Kidney (tissue), 14 donors: ENCODE measurements around the gene C4A. TPM values are rescaled to one million over a fixed set of nuclear protein-coding genes. Genes with fewer than 3 reads are reported as not detected.
A peak's percentile ranks its signal among the peaks of the same experiment; 100 is the strongest.

Experiments used
- DNase-seq, 5 donors: peaks; one replicate each; pipeline ENCODE4 v3.0.0-alpha.2; 2013 to 2020
- FAIRE-seq: peaks from 2 replicates; lab custom pipeline; 2012; peaks lifted over from hg19 to GRCh38; lab: Jason Lieb, UNC
- H3K27ac ChIP-seq, 2 donors: one replicate each; pipeline ENCODE4 v1.7.0; 2013; ENCODE audit warnings: low read depth in 2 of 2, low read length in 2 of 2, inconsistent platforms in 1 of 2
- H3K27me3 ChIP-seq: one replicate; pipeline ENCODE4 v1.7.1; 2013; ENCODE audit warnings: low read length, inconsistent platforms; ENCODE audit not compliant: control insufficient read depth, insufficient read depth
- H3K36me3 ChIP-seq, 3 donors: one replicate each; pipeline versions ENCODE4 v1.7.0 to v1.7.1; 2013; ENCODE audit warnings: low read length in 3 of 3, control low read depth in 1 of 3, inconsistent platforms in 1 of 3; ENCODE audit not compliant: insufficient read depth in 3 of 3, control insufficient read depth in 2 of 3
- H3K4me1 ChIP-seq, 3 donors: one replicate each; pipeline versions ENCODE4 v1.7.0 to v1.7.1; 2013; ENCODE audit warnings: low read length in 3 of 3, inconsistent platforms in 1 of 3, low read depth in 1 of 3; ENCODE audit not compliant: control insufficient read depth in 2 of 3, insufficient read depth in 2 of 3
- H3K4me3 ChIP-seq, 3 donors: one replicate each; pipeline versions ENCODE4 v1.7.0 to v1.8.1; 2013; ENCODE audit warnings: low read length in 3 of 3, control low read depth in 1 of 3, inconsistent platforms in 1 of 3
- H3K9ac ChIP-seq, 3 donors: one replicate each; pipeline versions ENCODE4 v1.7.0 to v1.7.1; 2013; ENCODE audit warnings: low read length in 3 of 3, control low read depth in 1 of 3, inconsistent platforms in 1 of 3
- H3K9me3 ChIP-seq, 3 donors: one replicate each; pipeline versions ENCODE4 v1.7.0 to v1.7.1; 2013; ENCODE audit warnings: low read length in 3 of 3, control low read depth in 1 of 3, inconsistent platforms in 1 of 3; ENCODE audit not compliant: control insufficient read depth in 2 of 3, insufficient read depth in 1 of 3
- intact Hi-C: fragments of 100-400 bp; cut with DNase I; formaldehyde crosslinking; loops from one replicate; pipeline ENCODE4 v1.11.1; 2022
- polyA plus RNA-seq: library from polyadenylated mRNA; stranded (reverse); fragments of 350-450 nt; fragmentation: Illumina TruSeq; extraction: RNeasy Lipid Tissue Mini Kit (QIAGEN cat#74804); gene quantifications from one replicate; pipeline ENCODE4 v1.2.3, GENCODE V29; 2014; ENCODE audit warnings: low read depth, low replicate concordance; ENCODE audit not compliant: insufficient read depth
- total RNA-seq: library from RNA; stranded (reverse); fragmentation: NEBNext Ultra II Directional; extraction: Animal tissue kit (Norgen Biotek cat#: 25700); gene quantifications from one replicate; pipeline ENCODE4 v1.2.1, GENCODE V29; 2021
- TF ChIP-seq, protein P1 (sequence below): IDR thresholded peaks from 3 replicates; pipeline ENCODE4 v1.5.1; 2012; ENCODE audit warnings: mild to moderate bottlenecking, moderate library complexity, borderline replicate concordance; ENCODE audit not compliant: insufficient read depth; ENCODE audit errors: extremely low read depth
- donor health status: control.
- donor health status: control.
- donor health status: control.
- donor health status: control.
- donor health status: control.
- donor health status: DM: yes; HTN: yes; CAD: no.
- donor health status: Normal renal cell carcinoma (clear cell type).

Gene C4A
- total and polyA plus RNA-seq, 2 donors from 2014 or later, result 250 to 521 TPM

DNA sequence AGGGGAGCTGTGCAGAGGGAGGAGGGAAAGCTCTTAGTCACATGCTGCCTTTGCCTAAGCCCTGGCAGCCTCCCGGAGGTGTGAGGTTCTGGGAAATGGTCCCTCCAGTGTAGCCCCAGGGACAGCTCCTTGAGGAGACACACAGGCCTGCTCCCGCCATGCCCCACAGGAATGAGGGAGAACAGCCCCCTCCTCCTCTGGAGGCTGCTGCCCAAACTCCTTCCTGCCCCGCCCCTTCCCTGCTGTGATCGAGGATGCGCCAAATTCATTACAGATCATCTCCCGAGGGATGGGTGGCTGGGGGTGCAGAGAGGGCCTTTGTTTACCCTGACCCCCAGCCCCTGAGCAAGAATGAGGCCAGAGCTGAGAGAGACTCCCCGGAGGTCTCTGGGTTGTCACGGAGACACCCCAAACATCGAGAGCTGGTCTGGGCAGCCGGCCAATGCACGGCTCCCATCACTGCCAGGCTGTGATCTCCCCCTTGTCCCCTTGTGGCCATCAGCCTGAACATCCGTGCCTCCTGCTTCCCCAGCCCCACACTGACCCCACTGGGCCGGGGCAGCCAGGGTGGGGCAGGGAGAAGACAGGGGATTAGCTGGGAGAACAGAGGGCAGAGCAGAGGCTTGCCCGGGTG, 64.7 kb downstream of the C4A start:
- no peaks in the 10 kb centered on the region for H3K9me3 ChIP-seq
- H3K36me3 ChIP-seq, result no peaks in the 10 kb centered on the region
- H3K4me3 ChIP-seq, result no peak overlapping the region
- DNase-seq (peak in 2 of 5 donors; percentile 39 to 78), FAIRE-seq (no peak)
- TF ChIP-seq, protein P1, sequence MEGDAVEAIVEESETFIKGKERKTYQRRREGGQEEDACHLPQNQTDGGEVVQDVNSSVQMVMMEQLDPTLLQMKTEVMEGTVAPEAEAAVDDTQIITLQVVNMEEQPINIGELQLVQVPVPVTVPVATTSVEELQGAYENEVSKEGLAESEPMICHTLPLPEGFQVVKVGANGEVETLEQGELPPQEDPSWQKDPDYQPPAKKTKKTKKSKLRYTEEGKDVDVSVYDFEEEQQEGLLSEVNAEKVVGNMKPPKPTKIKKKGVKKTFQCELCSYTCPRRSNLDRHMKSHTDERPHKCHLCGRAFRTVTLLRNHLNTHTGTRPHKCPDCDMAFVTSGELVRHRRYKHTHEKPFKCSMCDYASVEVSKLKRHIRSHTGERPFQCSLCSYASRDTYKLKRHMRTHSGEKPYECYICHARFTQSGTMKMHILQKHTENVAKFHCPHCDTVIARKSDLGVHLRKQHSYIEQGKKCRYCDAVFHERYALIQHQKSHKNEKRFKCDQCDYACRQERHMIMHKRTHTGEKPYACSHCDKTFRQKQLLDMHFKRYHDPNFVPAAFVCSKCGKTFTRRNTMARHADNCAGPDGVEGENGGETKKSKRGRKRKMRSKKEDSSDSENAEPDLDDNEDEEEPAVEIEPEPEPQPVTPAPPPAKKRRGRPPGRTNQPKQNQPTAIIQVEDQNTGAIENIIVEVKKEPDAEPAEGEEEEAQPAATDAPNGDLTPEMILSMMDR, result no peak
- peaks cover 0 to 3% (median 0%) of the 10 kb centered on the region in 3 donors for H3K4me1 ChIP-seq
- intact Hi-C loops, result no loop called here
- no peaks in the 10 kb centered on the region for H3K27me3 ChIP-seq
- H3K27ac ChIP-seq, result no peak overlapping the region
- no peak overlapping the region for H3K9ac ChIP-seq

DNA sequence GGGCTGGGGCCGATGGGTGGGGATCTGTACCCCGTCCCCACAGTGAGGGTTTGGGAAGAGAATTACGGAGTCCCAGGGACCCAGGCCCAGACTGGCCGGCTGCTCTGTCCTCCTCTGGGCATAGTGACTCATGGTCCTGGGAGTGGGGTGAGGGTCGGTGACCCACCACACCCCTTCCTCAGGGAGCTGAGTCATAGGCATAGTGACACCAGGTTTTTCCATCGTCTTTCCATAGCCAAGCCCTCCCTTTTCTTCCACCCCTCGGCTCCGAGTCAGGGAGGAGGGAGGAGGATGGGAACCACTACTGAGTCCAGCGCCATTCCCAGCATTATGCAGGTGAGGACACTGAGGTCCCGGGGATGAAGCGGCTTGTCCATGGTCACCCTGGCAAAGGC, 65.2 kb downstream of the C4A start:
- Histone ChIP-seq H3K9ac (no peak overlapping the region), H3K9me3 (no peaks in the 10 kb centered on the region), H3K27ac (no peak overlapping the region), H3K36me3 (no peaks in the 10 kb centered on the region), H3K4me1 (peaks cover 0 to 3% (median 0%) of the 10 kb centered on the region in 3 donors), H3K4me3 (no peak overlapping the region), H3K27me3 (no peaks in the 10 kb centered on the region)
- FAIRE-seq (no peak), DNase-seq (peak in 2 of 5 donors; percentile 36 to 77)
- TF ChIP-seq, protein P1, result no peak
- intact Hi-C loops, result no loop called here

DNA sequence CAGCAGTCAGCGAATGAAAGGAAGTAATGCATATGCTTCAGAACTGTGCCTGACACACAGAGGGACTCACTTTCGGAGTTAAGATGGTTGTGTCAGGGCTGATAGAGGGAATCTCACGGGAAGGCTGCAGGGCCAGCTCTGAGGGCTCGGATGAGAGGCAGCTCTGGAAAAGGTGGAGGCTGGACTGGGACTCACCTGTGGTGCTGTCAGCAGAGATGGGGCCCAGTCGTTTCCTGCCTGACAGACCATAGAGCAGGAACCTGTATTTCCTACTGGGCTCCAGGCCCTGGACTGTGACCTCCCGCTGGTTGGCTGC, 65.6 kb downstream of the C4A start:
- intact Hi-C loops, result no loop called here
- Histone ChIP-seq H3K27me3 (no peaks in the 10 kb centered on the region), H3K4me1 (peaks cover 0 to 3% (median 0%) of the 10 kb centered on the region in 3 donors), H3K4me3 (no peak overlapping the region), H3K27ac (no peak overlapping the region), H3K9me3 (no peaks in the 10 kb centered on the region), H3K36me3 (no peaks in the 10 kb centered on the region), H3K9ac (no peak overlapping the region)
- FAIRE-seq (no peak), DNase-seq (peak in 1 of 5 donors; percentile 59)
- TF ChIP-seq, protein P1, result no peak
